Activated CD4-positive, alpha-beta T cell treated with anti-CD3 and anti-CD28 coated beads for 24 hours (primary cell): ENCODE results near the gene TMEM187.

Experiments
- DNase-seq, 2 donors: peaks; one replicate each; pipeline ENCODE4 v3.0.0-alpha.2; 2020; ENCODE audit warnings: low read depth in 2 of 2

The TMEM187 gene

DNA sequence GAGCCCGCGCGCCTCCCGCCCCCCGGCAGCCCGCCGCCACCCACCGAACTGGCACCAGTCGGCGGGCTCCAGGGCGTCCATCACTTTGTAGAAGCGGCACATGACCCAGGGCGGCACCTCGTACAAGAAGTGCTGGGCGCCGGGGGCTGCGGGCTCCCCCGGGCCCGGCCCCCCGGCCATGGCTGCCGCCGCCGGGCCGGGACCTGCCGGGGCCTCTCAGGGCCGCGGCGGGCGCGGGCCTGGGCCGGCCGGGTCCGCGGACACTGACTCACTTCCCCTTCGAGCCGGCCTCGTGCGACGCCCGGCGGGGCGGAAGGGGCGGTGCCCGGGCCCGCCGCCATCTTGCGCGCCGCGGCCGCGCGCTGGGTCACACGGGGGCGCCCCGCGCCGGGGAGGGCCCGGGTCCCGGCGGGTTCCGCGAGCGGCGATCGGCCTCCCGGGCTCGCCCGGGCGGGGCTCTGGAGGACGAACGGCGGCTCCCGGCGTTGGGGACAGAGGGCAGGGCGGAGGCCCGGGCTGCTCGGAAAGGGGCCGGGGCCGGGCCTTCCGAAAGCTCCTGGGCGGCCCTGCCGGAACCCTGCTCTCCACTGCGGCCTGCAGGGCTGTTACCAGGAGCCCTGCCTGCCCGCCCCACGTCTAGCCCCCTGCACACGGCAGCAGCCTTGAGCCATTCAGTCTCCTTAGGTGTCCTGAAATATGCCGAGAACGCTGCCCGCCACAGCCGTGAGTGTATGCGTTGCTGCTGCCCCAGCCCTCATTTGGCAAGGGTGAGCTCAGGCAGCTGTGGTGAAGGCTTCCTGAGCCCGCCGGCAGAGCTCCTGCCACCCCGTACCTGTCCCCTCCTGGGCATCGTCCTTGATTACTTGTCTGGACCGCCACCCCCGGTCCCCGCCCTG is 47.3 kb downstream of the TMEM187 start, which contains the start of gene IRAK1:
IRAK1 (minus strand) TSS at position 270 of the 896 bp plus-strand sequence; CDS start at position 180, 90 bp downstream.
- DNase-seq = peak; percentile 26 to 41

GRCh38 chrX:154020536-154021115 is 48.1 kb downstream of the TMEM187 start:
- no peak for DNase-seq

GRCh38 chrX:154021131-154021611 is 48.6 kb downstream of the TMEM187 start:
- DNase-seq = no peak

GRCh38 chrX:154022108-154022507 is 49.6 kb downstream of the TMEM187 start:
- no peak for DNase-seq

- DNase-seq = no peak
Observed at GRCh38 chrX:154023276-154024000, 50.9 kb downstream of the TMEM187 start.

DNA sequence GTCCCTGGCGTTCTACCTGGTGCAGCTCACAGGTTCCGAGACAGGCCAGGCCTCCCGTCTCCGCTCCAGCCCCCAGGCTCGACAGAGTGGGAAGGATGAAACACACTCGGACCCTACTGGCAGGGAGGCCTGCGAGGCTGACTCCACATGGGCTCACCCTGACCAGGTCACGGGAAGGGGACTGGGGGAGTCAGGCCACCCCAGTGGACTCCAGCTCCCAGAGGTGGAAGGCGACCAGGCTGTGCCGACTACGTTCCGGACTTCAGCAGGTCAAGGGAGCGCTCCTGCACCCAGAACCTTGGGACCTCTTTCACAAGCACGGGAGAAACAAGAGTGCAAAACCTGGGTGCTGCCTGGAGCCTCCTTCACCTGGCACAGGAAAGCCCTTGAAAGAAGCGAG is 51.7 kb downstream of the TMEM187 start:
- DNase-seq = no peak

GRCh38 chrX:154025230-154025629 is 52.7 kb downstream of the TMEM187 start:
- DNase-seq = no peak

DNA sequence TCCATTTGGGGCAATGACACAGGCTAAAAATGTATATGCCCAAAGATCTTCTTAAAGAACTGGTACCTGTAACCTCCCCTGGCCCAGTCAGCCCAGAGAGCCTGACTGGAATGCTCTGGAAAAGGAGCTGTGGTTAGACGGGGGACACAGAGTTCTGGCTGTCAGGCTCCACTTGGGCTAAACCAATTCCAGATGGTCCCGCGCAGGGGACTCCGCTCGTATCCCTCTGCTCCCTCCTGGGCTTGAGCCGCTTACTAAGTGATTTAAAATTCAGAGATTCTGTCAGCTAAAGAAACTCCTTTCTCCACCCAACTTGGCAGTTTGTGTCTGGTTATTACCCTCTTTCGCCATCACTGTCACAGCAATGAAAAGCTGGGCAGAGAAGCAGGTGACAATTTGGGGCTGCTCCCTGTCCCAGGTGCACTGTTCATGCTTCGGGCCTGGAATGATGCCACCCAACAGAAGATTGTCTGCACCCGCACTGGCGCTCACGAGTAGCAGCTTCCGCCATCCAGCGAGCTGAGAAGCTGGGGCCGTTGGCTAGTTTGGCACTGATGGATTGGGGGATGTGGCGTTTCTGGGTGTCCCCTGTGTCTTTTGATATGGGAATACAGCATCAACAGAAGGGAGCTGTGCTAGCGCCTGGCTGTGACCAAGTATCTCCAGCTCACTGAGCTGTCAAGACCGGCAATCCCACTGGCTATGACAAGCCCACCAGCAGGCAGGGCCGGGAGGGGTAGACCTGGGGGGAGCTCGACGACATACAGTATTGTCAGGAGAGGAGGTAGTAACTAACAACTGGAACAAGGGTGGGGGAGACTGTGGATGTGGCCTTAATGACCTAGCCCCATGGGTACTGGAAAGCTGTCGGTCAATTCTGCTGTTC is 53.8 kb downstream of the TMEM187 start:
- no peak for DNase-seq

- no peak for DNase-seq
Observed at GRCh38 chrX:154027022-154027402, 54.5 kb downstream of the TMEM187 start.

- DNase-seq = no peak
Observed at GRCh38 chrX:154027986-154028385, 55.4 kb downstream of the TMEM187 start.

GRCh38 chrX:154028502-154029184 is 56.1 kb downstream of the TMEM187 start:
- DNase-seq = no peak

DNA sequence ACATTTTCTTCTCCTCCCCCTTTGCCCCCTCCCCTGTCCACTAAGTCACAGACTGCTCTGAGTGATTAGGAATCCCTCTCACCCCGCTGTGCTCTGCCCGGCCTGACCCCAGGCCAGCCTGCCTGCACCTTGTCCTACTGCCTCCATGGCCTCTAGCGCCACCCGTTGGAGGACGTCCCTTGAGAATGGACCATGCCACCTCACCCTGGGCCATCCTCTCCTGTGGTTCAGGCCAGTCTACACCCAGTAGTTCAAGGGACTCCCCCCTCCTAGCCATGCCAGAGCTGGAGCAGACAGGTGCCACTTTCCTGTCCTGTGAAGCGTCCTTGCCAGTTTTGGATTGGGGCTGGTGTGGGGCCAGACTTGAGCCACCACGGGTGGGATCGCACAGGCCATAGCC is 56.9 kb downstream of the TMEM187 start:
- no peak for DNase-seq

DNA sequence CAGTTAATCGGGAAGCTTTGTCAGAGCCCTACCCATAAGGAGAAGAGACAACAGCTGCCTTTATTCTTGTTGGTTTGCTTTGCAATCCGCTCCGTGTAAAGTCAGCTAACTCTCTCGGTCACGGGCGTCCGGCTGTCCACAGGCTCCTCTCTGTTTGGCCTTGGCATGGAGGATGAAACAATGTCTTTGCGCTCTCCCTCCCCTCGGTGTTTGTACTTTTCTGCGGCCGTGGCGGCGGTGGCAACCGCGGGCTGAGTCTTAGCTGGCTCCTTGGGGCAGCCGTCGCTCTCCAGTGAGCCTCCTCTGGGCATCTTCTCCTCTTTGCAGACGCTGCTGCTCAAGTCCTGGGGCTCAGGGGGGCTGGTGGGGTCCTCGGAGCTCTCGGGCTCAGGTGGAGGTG is 57.7 kb downstream of the TMEM187 start:
- DNase-seq = no peak

DNA sequence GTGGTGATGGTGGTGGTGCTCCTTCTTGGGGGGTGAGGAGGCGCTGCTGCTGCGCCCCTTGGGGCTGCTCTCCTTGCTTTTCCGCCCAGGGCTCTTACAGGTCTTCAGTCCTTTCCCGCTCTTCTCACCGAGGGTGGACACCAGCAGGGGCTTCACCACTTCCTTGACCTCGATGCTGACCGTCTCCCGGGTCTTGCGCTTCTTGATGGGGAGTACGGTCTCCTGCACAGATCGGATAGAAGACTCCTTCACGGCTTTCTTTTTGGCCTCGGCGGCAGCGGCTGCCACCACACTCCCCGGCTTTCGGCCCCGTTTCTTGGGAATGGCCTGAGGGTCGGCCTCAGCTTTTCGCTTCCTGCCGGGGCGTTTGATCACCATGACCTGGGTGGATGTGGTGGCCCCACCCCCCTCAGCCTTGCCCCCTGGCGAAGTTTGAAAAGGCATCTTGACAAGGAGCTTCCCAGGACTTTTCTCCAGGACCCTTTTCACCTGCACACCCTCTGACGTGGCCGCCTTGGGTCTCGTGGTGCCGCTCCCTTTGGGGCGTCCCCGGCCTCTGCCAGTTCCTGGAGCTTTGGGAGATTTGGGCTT is 58.3 kb downstream of the TMEM187 start:
- DNase-seq = no peak

DNA sequence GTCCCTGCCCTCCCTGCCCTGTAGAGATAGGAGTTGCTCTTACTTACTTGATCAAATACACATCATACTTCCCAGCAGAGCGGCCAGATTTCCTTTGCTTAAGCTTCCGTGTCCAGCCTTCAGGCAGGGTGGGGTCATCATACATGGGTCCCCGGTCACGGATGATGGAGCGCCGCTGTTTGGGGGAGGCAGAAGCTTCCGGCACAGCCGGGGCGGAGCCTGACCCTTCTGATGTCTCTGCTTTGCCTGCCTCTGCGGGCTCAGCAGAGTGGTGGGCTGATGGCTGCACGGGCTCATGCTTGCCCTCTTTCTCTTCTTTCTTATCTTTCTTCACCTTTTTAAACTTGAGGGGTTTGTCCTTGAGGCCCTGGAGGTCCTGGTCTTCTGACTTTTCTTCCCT is 59.6 kb downstream of the TMEM187 start:
- DNase-seq = no peak

- DNase-seq = no peak
Observed at GRCh38 chrX:154032653-154033052, 60.1 kb downstream of the TMEM187 start.
